A673 (cell line): ENCODE data around the gene ARTN.

Experiments used
- CTCF ChIP-seq: fragments of 300-800, 200-600 bp; sonication (generic); conservative IDR thresholded peaks from 2 replicates; pipeline ENCODE4 v1.5.1; 2017; ENCODE audit warnings: low read depth, mild to moderate bottlenecking, antibody characterized with exemption, low read length, moderate library complexity, mixed read lengths
- EZH2 ChIP-seq: fragments of 200-600 bp; sonication (generic); IDR thresholded peaks from 2 replicates; pipeline ENCODE4 v1.6.1; 2017; ENCODE audit warnings: borderline replicate concordance, low read depth, mild to moderate bottlenecking, mixed read lengths, antibody characterized with exemption, low read length; ENCODE audit not compliant: poor library complexity, severe bottlenecking

DNA sequence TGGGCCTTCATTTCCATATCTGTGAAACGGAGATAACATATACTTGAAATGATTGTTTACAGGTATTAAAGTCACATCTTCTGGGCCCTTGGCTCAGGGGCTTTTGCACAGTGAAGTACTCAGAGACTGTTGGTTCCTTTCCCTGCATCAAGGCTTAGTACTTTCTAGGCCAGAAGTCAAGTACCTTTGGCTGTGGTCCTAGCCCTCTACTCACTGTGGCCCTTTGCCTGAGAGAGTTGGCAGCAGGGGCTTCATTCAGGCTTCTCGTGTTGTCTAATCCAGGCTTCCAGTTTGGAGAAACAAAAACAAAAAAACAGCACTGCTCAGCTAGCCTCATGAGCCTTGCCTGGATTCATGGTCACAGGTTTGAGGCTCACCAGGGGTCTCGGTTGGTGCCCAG, 28.1 kb downstream of the ARTN start:
- TF ChIP-seq CTCF = no peak
- TF ChIP-seq EZH2 = no peak
